Transverse colon (tissue), 4 donors: Measurements from ENCODE around the gene EMC1. TPM values are rescaled to one million over a fixed set of nuclear protein-coding genes. Genes with fewer than 3 reads are reported as not detected.

Source experiments
- DNase-seq: peaks from one replicate; pipeline ENCODE4 v3.0.0-alpha.2; 2019
- H3K27ac ChIP-seq, 4 donors: fragments of 200-600 bp; sonication (generic); 2 replicates each; pipeline ENCODE4 v1.5.1; 2016 to 2018; ENCODE audit warnings: inconsistent platforms in 4 of 4
- H3K27me3 ChIP-seq: fragments of 200-600 bp; sonication (generic); 2 replicates; pipeline ENCODE4 v1.5.1; 2017; ENCODE audit warnings: inconsistent platforms
- H3K36me3 ChIP-seq, 4 donors: fragments of 200-600 bp; sonication (generic); 2 replicates each; pipeline ENCODE4 v1.5.1; 2017 to 2019; ENCODE audit warnings: inconsistent platforms in 4 of 4
- H3K4me1 ChIP-seq, 4 donors: fragments of 200-600 bp; sonication (generic); 2 replicates each; pipeline ENCODE4 v1.5.1; 2017 to 2020; ENCODE audit warnings: inconsistent platforms in 4 of 4
- H3K4me3 ChIP-seq, 4 donors: fragments of 200-600 bp; sonication (generic); 1 replicate in 1 of 4; 2 replicates in 3 of 4; pipeline versions ENCODE4 v1.5.1 to v1.6.1; 2017 to 2019; ENCODE audit warnings: inconsistent platforms in 4 of 4
- H3K9me3 ChIP-seq, 2 donors: fragments of 200-600 bp; sonication (generic); 2 replicates each; pipeline ENCODE4 v1.5.1; 2017 to 2019; ENCODE audit warnings: inconsistent platforms in 2 of 2
- EP300 ChIP-seq: sonication (generic); formaldehyde crosslinking; IDR thresholded peaks from one replicate; pipeline ENCODE4 v1.6.1; 2017; ENCODE audit warnings: antibody characterized with exemption, low read depth
- POLR2A ChIP-seq: fragments of 450-650 bp; IDR thresholded peaks from one replicate; pipeline ENCODE4 v1.6.1; 2016; ENCODE audit warnings: antibody characterized with exemption, mild to moderate bottlenecking, moderate library complexity
- POLR2AphosphoS5 ChIP-seq, 3 donors: sonication (generic); formaldehyde crosslinking; IDR thresholded peaks; one replicate each; pipeline ENCODE4 v1.6.1; 2016; ENCODE audit warnings: antibody characterized with exemption in 3 of 3
- WGBS, 2 donors: methylation state at CpG; one replicate each; pipeline ENCODE4 v1.1.5; 2018; ENCODE audit warnings: low coverage in 1 of 2; 5-methylcytosine and 5-hydroxymethylcytosine counted together
- in situ Hi-C, 4 donors: fragments of 200-750 bp; cut with MboI; loops; one replicate each; pipeline versions ENCODE4 v1.15.0 to v1.15.1; 2017; ENCODE audit warnings: low sequenced_read_pairs in 3 of 4, low pct_ligation_motif_present in 1 of 4, low pct_unique_long_range_greater_than_20kb in 1 of 4
- intact Hi-C: fragments of 100-400 bp; cut with DNase I; formaldehyde crosslinking; loops from one replicate; pipeline ENCODE4 v1.15.1; 2023; ENCODE audit warnings: low total_unique reads
- total RNA-seq, 4 donors: library from RNA; depleted of rRNA; stranded (reverse); fragments of >200 nt; gene quantifications; one replicate each; pipeline ENCODE4 v1.1.0, GENCODE V29; 2016
- TF ChIP-seq, protein P1 (sequence below), 5 experiments: fragments of 200-600 bp in 3 of 5; fragments of 450-650 bp in 2 of 5; sonication (generic) in 3 of 5; IDR thresholded peaks; 1 replicate in 2 of 5; 2 replicates in 3 of 5; pipeline ENCODE4 v1.5.1; 2016 to 2017; ENCODE audit warnings: antibody characterized with exemption in 5 of 5, inconsistent platforms in 3 of 5, mild to moderate bottlenecking in 2 of 5, moderate library complexity in 1 of 5

The EMC1 gene
- total RNA-seq, 4 donors from 2014 or later, result 18.3 to 39.7 (median 32.6) TPM

DNA sequence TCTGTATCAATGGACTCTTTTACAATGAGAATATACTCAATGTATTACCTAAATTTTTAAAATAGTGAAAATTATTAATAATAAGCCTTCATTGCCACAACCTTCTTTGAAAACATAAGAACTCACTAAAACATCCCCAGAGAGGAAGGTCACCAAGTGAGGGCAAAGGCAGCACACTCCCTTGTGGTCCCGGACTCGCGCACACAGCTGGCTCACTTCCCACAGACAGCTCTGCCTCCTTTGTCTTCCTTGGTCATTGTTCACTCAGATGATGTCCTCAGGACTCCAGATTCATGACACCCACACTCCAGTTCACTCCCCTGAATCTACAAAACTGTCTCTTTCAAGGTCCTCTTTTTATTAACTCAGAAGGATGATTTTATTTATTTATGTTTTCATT, 22.1 kb downstream of the EMC1 start:
- Histone ChIP-seq H3K4me1 (peaks cover 8 to 23% (median 19%) of the 10 kb centered on the region in 4 donors), H3K36me3 (peaks cover 0 to 57% (median 12%) of the 10 kb centered on the region in 4 donors), H3K27ac (no peak overlapping the region), H3K9me3 (no peaks in the 10 kb centered on the region), H3K4me3 (no peak overlapping the region), H3K27me3 (no peaks in the 10 kb centered on the region)
- no peak for DNase-seq
- TF ChIP-seq EP300 (no peak), POLR2A (no peak), POLR2AphosphoS5 (IDR thresholded peaks at IDR 0.05) (no peak)
- TF ChIP-seq, protein P1, sequence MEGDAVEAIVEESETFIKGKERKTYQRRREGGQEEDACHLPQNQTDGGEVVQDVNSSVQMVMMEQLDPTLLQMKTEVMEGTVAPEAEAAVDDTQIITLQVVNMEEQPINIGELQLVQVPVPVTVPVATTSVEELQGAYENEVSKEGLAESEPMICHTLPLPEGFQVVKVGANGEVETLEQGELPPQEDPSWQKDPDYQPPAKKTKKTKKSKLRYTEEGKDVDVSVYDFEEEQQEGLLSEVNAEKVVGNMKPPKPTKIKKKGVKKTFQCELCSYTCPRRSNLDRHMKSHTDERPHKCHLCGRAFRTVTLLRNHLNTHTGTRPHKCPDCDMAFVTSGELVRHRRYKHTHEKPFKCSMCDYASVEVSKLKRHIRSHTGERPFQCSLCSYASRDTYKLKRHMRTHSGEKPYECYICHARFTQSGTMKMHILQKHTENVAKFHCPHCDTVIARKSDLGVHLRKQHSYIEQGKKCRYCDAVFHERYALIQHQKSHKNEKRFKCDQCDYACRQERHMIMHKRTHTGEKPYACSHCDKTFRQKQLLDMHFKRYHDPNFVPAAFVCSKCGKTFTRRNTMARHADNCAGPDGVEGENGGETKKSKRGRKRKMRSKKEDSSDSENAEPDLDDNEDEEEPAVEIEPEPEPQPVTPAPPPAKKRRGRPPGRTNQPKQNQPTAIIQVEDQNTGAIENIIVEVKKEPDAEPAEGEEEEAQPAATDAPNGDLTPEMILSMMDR (IDR thresholded peaks at IDR 0.05), result no peak
- 84 to 86% methylated on average over 3 of the region's 3 CpGs for WGBS, 2 donors
- intact Hi-C loops (no loop called here), in situ Hi-C loops (loop anchor here in 2 of 4 donors (25.0 kb wide), 1 partner anchor 317 kb away; the partner anchor contains the start of gene ALDH4A1 (in 2 of the 2))

GRCh38 chr1:19222979-19223824, 28.1 kb downstream of the EMC1 start:
- Histone ChIP-seq H3K27ac (no peak overlapping the region), H3K9me3 (no peaks in the 10 kb centered on the region), H3K4me1 (no peaks in the 10 kb centered on the region), H3K4me3 (no peak overlapping the region), H3K27me3 (no peaks in the 10 kb centered on the region), H3K36me3 (peaks cover 0 to 60% (median 18%) of the 10 kb centered on the region in 4 donors)
- intact Hi-C loops (no loop called here), in situ Hi-C loops (no loop called here)
- no peak for DNase-seq
- no peak for TF ChIP-seq POLR2A
- no peak for TF ChIP-seq POLR2AphosphoS5 (IDR thresholded peaks at IDR 0.05)
- TF ChIP-seq, protein P1 (IDR thresholded peaks at IDR 0.05), result no peak
- no peak for TF ChIP-seq EP300
- 89 to 93% methylated on average over 4 to 15 of the region's 15 CpGs for WGBS, 2 donors

DNA sequence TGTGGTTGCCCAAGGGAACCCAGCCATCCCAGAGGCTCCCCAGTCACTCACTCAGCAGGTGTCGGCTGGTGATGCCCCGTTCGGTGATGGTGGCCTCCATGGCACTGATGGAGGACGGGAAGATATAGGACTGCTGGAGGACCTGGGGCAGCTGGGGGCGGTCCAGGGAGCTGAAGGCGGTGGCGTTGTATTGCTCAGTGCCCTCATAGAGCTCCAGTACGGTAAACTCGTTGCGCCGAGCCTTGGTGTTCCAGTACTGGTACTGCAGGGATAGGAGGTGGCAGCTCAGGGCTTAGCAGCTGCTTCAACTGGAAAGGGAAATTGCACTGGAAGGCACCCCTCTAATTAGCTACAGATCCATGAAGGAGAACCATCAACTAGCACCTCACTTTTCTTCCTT, 28.8 kb downstream of the EMC1 start:
- no peak for DNase-seq
- TF ChIP-seq POLR2A, result no peak
- in situ Hi-C loops, result no loop called here
- intact Hi-C loops, result no loop called here
- Histone ChIP-seq H3K27ac (no peak overlapping the region), H3K4me3 (no peak overlapping the region), H3K4me1 (no peaks in the 10 kb centered on the region), H3K36me3 (peaks cover 0 to 63% (median 19%) of the 10 kb centered on the region in 4 donors), H3K27me3 (no peaks in the 10 kb centered on the region), H3K9me3 (no peaks in the 10 kb centered on the region)
- 98% methylated on average over 11 of the region's 11 CpGs; no CpG with 5 or more reads in 1 of the 2 donors for WGBS, 2 donors

DNA sequence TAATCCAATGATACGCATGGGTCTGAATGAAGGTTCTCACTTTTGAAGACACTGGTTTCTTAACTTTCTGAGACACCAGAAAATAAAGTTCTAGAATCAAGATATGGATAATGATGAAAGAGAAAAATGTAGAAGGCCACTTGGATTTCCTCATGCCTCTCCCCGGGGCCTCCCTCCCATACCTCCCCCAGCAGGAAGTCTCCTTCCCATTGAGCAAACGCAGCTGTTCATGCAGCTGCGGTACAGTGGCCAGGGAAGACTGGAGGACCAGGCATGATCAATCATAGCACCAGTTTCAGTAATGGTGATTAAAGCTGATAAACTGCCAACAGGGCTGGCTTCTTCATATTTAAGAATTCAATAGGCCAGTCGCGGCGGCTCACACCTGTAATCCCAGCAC, 30.3 kb downstream of the EMC1 start:
- intact Hi-C loops (no loop called here), in situ Hi-C loops (no loop called here)
- Histone ChIP-seq H3K36me3 (peaks cover 0 to 61% (median 14%) of the 10 kb centered on the region in 4 donors), H3K4me3 (no peak overlapping the region), H3K4me1 (no peaks in the 10 kb centered on the region), H3K27me3 (no peaks in the 10 kb centered on the region), H3K9me3 (no peaks in the 10 kb centered on the region), H3K27ac (no peak overlapping the region)
- TF ChIP-seq POLR2A (no peak), EP300 (no peak), POLR2AphosphoS5 (IDR thresholded peaks at IDR 0.05) (no peak)
- TF ChIP-seq, protein P1 (IDR thresholded peaks at IDR 0.05), result no peak
- WGBS, 2 donors, result 63 to 69% methylated on average over 4 to 7 of the region's 7 CpGs
- DNase-seq, result no peak
